GM12801 (cell line): ENCODE measurements around the gene LGALS4.

Source experiments
- TF ChIP-seq, protein P1 (sequence below): IDR thresholded peaks from one replicate; pipeline ENCODE4 v1.5.1; 2011; ENCODE audit warnings: control low read depth; ENCODE audit not compliant: insufficient read length; ENCODE audit errors: extremely low read depth

Gene LGALS4

DNA sequence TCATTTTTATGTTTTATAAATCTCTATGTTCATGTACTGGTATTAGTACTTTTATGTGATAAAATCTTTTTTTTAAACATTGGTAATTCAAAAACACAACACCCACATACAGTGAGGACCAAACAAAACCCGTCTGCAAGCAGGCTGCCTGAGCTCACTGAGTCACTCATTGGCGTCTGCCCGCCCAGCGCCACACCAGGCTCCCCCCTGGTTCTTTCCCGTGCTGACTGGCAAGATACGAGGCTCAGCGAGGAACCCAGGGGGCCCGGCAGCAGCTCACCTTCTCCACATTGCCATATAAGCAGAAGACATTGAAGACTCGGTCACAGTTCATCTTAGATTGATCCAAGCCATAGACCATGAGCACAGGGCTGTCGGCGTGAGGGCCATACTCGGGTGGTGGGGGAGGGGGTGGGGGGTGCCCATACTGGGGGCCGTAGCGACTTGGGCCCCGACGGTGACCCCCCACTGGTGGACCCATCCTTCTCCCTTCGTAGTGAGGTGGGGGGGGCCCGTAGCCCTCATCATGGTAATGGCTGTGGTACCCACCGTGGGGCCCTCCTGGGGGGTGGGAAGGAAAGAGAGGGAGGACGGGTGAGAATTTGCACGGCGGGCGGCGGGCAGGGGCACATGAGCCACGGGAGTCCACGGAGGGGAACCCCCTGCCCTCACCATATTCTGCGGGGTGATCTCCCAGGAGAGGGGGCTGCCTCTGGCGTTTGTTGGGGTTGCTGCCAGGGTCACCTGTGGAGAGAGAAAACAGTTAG, 27.3 kb upstream of the LGALS4 start:
- TF ChIP-seq, protein P1, sequence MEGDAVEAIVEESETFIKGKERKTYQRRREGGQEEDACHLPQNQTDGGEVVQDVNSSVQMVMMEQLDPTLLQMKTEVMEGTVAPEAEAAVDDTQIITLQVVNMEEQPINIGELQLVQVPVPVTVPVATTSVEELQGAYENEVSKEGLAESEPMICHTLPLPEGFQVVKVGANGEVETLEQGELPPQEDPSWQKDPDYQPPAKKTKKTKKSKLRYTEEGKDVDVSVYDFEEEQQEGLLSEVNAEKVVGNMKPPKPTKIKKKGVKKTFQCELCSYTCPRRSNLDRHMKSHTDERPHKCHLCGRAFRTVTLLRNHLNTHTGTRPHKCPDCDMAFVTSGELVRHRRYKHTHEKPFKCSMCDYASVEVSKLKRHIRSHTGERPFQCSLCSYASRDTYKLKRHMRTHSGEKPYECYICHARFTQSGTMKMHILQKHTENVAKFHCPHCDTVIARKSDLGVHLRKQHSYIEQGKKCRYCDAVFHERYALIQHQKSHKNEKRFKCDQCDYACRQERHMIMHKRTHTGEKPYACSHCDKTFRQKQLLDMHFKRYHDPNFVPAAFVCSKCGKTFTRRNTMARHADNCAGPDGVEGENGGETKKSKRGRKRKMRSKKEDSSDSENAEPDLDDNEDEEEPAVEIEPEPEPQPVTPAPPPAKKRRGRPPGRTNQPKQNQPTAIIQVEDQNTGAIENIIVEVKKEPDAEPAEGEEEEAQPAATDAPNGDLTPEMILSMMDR: no peak

DNA sequence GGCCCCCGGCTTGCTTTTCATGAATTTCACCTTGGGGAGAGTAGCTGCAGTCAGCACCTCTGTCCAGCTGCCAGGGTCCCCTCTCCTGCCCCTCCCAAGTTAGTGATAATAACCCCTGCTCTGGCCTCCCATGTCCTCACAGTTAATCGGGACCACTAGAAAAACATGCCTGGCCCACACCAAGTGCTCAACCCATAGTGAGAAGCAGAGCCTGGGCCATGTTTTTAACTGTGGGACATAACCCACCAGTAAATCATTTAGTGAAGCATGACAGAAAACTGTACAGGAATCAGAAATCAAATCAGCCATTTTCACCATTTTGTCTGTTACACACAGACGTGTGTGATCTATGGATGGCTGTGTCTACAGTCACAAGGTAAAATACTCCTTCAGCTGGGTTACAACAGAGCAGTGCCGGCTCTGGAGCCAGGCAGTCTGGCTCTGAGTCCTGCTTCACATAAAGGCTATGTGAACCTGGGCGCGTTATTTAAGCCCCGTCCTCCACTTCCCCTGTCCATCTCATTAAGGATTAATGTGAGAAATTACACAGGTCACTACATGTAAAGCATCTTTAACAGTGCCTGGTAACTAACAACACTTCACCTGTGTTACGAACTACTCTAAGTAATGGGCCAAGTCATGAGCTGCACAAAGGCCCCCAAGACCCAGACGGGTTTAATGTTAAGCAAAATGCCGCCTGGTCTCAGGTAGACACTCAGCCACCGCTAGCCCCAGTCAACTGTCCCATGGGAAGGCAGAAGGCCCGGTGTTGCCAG, 26.4 kb upstream of the LGALS4 start:
- TF ChIP-seq, protein P1: no peak

DNA sequence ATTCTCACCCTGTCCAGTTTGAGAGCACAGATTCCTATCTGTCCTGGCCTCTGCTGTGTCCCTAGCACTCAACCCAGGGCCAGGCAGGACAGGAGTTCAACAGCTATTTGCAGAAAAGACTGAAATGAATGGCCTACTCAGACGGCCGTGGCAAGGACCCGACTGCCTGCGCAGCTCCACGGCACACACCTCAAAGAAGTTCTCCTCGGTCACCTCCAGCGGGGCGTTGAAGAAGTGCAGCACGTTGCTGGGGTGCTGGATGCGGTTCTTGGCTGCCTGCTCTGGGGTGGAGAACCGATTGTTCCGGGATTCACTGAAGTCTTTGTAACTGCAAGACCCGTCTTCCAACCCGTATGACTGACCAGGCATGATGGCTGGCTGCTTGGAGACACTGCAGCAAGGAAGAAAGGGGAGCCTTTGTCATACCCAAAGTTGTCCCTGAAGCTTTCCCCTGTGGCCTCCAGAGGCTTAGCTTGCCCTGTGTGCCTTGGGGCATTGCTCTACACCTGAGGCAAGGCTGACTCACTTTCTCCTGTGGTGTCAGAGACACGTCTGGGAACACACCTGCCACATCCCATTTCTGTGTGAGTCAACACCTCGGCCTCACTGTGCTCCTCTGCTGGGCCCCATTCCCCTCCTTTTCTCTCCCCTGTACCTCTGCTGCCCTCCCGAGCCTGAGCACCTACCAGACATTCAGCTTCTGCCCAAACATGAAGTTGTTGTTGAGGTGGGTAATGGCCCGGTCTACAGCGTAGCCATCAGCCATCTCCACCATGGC, 25.7 kb upstream of the LGALS4 start:
- TF ChIP-seq, protein P1: no peak

GRCh38 chr19:38837656-38838121, 24.9 kb upstream of the LGALS4 start:
- TF ChIP-seq, protein P1: no peak

DNA sequence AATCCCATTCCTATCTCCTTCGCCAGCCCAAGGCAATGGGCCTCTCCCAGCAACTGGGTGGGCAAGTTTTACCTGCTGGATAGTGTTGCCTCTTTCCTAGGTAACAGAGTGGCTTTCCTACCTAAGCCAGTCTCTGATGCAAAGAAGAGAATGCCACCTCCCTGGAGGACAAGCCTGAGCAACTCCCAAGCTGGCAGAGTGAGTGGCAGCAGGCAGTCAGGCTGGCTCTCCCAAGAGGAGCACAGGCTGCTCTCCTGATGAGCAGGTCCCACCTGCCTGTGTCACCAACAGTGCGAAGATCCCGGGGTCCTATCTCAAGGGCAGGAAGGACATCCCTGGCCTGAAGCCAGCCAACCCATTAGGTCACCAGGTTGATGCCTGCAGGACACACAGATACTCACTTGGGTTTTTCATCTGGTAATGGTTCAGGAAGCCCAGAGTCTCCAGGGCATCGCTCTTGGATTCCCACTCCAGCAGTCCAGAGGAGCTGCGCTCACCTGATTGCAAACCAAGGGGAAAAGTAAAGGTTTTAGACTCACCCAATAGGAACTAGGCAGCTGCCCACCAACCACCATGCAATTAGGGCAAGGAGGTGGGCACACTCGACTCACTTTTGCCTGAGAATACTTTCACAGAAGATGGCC, 24.4 kb upstream of the LGALS4 start:
- TF ChIP-seq, protein P1: no peak

DNA sequence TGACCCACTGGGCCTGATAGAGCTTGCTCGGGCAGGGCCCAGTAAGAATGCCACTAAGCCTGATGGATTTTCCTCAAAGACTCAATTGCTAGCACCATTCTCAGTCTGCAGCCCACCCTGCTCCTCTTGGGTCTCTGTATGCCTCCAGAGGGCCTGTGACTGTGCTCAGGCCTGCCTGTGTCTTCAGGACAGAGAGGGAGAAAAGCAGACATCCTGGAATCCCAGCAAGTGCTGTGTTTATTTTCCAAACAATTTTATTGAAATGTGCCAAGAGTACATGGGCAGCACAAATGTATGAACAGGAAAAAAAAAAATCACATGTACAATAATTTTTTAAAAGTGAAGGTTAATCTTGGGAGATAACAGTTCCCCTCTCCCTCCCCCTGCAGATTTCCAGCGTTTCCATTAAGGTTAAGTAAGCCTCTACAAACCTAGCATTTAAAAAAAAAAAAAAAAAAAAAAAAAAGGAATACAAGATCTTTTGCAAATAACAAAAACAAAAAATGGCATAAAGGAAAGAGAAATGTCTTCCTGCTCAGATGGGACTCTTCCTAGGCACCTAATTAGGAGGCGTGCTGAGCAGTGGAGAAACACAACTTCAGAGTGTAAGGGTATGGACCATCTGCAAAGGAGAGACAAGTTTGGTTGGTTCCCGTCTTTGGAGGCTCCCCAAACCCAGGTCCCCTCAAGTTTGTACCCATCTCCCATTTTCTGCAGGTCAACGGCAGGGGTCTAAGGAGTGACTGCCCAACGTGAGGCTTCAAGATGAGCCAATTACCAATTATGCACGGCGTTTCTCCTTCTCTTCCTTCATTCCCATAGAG, 23.6 kb upstream of the LGALS4 start:
- TF ChIP-seq, protein P1: no peak
